Thyroid gland (tissue), 4 donors: ENCODE data around the gene PIN1.

Source experiments
- POLR2A ChIP-seq, 2 donors: fragments of 450-650 bp; IDR thresholded peaks; one replicate each; pipeline ENCODE4 v1.6.1; 2017; ENCODE audit warnings: antibody characterized with exemption in 2 of 2, mild to moderate bottlenecking in 2 of 2, moderate library complexity in 1 of 2
- TF ChIP-seq, protein P1 (sequence below), 6 experiments: fragments of 200-600 bp in 3 of 6; fragments of 450-650 bp in 3 of 6; sonication (generic) in 3 of 6; IDR thresholded peaks; one replicate each; pipeline ENCODE4 v1.5.1; 2016 to 2019; ENCODE audit warnings: antibody characterized with exemption in 6 of 6, mild to moderate bottlenecking in 2 of 6, inconsistent platforms in 1 of 6, moderate library complexity in 1 of 6

DNA sequence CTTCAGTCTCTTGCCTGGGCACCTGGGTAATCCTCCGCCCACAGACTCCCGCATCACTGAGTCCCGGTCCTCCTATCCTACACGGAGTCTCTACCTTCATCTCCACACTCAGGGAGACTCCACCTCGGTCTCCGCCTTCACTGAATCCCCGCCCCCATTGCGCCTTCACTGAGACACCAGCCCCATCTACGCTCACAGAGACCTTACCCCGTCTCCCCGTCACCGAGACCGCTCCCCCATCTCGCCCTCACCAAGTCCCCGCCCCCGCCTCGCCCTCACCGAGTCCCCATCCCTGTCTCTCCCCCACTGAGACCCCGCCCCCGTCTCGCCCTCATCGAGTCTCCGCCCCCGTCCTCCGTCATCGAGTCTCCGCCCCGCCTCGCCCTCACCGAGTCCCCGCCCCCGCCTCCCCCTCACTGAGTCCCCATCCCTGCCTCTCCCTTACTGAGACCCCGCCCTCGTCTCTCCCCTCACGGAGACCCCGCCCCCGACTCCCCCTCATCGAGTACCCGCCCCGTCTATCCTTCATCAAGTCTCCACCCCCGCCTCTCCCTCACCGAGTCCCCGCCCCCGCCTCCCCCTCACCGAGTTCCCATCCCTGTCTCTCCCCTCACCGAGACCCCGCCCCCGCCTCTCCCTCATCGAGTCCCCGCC, 43.4 kb upstream of the PIN1 start:
- TF ChIP-seq, protein P1, sequence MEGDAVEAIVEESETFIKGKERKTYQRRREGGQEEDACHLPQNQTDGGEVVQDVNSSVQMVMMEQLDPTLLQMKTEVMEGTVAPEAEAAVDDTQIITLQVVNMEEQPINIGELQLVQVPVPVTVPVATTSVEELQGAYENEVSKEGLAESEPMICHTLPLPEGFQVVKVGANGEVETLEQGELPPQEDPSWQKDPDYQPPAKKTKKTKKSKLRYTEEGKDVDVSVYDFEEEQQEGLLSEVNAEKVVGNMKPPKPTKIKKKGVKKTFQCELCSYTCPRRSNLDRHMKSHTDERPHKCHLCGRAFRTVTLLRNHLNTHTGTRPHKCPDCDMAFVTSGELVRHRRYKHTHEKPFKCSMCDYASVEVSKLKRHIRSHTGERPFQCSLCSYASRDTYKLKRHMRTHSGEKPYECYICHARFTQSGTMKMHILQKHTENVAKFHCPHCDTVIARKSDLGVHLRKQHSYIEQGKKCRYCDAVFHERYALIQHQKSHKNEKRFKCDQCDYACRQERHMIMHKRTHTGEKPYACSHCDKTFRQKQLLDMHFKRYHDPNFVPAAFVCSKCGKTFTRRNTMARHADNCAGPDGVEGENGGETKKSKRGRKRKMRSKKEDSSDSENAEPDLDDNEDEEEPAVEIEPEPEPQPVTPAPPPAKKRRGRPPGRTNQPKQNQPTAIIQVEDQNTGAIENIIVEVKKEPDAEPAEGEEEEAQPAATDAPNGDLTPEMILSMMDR (IDR thresholded peaks at IDR 0.05): no peak
- TF ChIP-seq POLR2A (IDR thresholded peaks at IDR 0.05): peak in 1 of 2 donors; percentile 60
